Stimulated activated CD4-positive, alpha-beta T cell treated with anti-CD3 and anti-CD28 coated beads, Interleukin-2, amount 100 ng/mL, for 4 hours (primary cell): Measurements from ENCODE around the gene ZBTB6.

Experiments
- DNase-seq: peaks from one replicate; pipeline ENCODE4 v3.0.0-alpha.2; 2020; ENCODE audit warnings: low read depth

The ZBTB6 gene

GRCh38 chr9:122912964-122913673, at the start of gene ZBTB6:
TSS of gene ZBTB6 (minus strand) at chr9:122913323. CDS start at chr9:122912072, 1,251 bp downstream.
- peak; percentile 51 for DNase-seq

- no peak for DNase-seq
Observed at GRCh38 chr9:122961139-122961538, 48.0 kb upstream of the ZBTB6 start.

- no peak for DNase-seq
Observed at GRCh38 chr9:122955961-122956360, 42.8 kb upstream of the ZBTB6 start.

GRCh38 chr9:122954253-122954691, 41.1 kb upstream of the ZBTB6 start:
- DNase-seq: no peak

GRCh38 chr9:122951056-122951455, 37.9 kb upstream of the ZBTB6 start:
- no peak for DNase-seq

- DNase-seq: no peak
Observed at GRCh38 chr9:122950263-122950662, 37.1 kb upstream of the ZBTB6 start.

- DNase-seq: no peak
Observed at GRCh38 chr9:122949696-122950095, 36.6 kb upstream of the ZBTB6 start.

- DNase-seq: no peak
Observed at GRCh38 chr9:122948313-122948712, 35.2 kb upstream of the ZBTB6 start.

GRCh38 chr9:122946461-122947005, 33.4 kb upstream of the ZBTB6 start:
- no peak for DNase-seq

GRCh38 chr9:122944960-122945888, 32.1 kb upstream of the ZBTB6 start:
- DNase-seq: no peak

GRCh38 chr9:122941582-122942234, 28.6 kb upstream of the ZBTB6 start:
- DNase-seq: no peak

- peak; percentile 98 for DNase-seq
Observed at GRCh38 chr9:122940749-122941581, 27.8 kb upstream of the ZBTB6 start, which contains the start of gene RABGAP1. TSS of gene RABGAP1 (plus strand) at chr9:122941020. CDS start at chr9:122957060, 16,040 bp downstream.

- DNase-seq: no peak
Observed at GRCh38 chr9:122940454-122940748, 27.3 kb upstream of the ZBTB6 start.

GRCh38 chr9:122939601-122940000, 26.5 kb upstream of the ZBTB6 start:
- no peak for DNase-seq

- no peak for DNase-seq
Observed at GRCh38 chr9:122936883-122937282, 23.8 kb upstream of the ZBTB6 start.

GRCh38 chr9:122936464-122936863, 23.3 kb upstream of the ZBTB6 start:
- no peak for DNase-seq

GRCh38 chr9:122931226-122932121, 18.4 kb upstream of the ZBTB6 start, which contains the start of gene ZBTB26:
TSS of gene ZBTB26 (minus strand) at chr9:122931512. CDS start at chr9:122919934, 11,578 bp downstream.
- peak; percentile 78 for DNase-seq

GRCh38 chr9:122930541-122931225, 17.6 kb upstream of the ZBTB6 start:
- no peak for DNase-seq

GRCh38 chr9:122929796-122930354, 16.8 kb upstream of the ZBTB6 start:
- no peak for DNase-seq
